ENCODE data around the gene PHF8.

Gene PHF8

DNA sequence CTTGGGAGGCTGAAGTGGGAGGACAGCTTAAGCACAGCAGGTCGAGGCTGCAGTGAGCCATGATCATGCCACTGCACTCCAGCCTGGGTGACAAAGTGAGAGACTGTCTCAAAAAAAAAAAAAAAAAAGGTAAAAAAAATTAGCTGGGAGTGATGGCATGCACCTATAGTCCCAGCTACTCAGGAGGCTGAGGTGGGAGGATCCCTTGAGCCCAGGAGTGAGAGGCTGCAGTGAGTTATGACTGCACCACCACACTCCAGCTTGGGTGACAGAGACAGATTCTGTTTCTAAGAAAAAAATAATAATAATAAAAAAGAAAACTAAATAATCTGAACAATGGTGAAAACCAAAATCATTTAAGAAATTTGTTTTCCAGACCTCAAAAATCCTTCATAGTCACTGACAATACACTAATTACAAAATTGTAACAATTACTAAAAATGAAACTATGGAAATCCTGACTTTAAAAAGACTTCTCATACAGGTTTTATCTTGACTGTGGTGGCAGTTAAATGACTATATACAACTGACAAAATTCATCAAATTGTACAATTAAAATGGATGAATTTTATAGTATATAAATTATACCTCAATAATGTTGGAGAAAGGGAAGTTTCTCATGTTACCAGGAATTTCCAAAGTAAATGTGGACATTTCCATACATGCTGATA, 31.3 kb downstream of the PHF8 start:
- DNase-seq (ENCODE audit: low read depth), result no peak

DNA sequence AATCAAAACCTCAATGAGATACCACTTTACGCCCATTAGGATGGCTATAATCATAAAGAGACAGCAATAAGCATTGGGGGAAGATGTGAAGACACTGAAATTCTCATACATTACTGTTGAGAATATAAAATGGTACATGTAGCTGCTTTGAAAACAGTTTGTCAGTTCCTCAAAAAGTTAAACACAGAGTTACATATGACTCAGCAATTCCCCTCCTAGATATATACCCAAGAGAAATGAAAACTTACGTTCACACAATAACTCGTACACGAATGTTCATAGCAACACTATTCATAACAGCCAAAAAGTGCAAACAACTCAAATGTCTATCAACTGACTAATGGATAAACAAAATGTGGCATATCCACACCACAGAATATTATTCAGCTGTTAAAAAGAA, 36.6 kb downstream of the PHF8 start:
- DNase-seq (ENCODE audit: low read depth), result no peak

DNA sequence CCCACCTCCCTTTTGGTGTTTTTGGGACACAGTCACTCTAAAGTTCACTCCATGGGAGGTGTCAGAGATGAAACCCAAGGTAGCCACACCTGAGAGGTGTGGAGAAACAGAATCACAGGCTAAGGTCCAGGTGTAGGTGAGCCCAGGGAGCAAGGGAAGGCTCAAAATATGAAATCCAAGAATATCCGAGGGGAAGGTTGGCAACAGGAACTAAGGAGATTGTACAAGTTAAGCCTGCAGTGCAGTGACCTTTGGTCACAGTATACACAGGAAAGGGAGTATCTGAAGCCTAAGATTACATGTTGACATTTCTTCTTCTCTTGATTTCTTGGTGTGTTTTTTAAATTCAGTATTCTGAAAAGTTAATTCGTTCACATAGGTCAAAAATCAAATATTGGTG, 46.5 kb downstream of the PHF8 start:
- no peak for DNase-seq (ENCODE audit: low read depth)

DNA sequence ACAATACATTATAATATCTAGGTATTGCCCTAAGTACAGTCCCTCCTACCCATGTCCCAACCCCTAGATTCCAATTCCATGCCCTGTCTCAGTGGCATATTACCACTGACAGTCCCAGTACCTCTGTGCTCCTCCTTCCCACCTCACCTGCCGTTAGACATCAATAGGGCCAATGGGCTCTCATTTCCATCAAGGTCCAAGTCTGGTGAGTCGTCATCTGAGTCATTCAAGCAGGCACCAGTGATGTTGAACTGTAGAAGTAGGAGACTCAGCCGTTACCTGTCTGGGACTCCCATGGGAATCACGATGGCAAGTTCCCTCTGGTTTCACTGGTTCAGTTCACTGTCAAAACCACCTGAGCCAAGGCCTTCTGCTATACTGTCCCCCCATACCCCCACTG, 51.7 kb downstream of the PHF8 start:
- no peak for DNase-seq (ENCODE audit: low read depth)

DNA sequence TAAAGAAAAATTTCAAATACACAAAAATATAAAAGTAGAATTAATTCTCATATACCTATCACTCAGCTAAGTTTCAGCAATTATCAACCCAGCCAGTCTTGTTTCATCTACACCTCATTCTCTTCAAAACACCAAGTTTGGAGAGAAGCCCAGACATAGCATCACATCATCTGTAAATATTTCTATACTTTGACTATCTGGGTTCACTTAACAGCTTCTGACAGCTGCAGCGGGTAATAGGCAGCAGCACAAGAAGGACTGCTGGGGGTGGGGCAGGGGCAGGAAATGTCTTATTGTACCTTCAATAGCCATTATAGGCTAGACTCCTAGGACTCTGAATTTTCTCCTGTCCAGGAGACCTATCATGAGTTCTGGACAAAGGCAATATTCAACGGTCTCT, 54.1 kb downstream of the PHF8 start:
- no peak for DNase-seq (ENCODE audit: low read depth)

DNA sequence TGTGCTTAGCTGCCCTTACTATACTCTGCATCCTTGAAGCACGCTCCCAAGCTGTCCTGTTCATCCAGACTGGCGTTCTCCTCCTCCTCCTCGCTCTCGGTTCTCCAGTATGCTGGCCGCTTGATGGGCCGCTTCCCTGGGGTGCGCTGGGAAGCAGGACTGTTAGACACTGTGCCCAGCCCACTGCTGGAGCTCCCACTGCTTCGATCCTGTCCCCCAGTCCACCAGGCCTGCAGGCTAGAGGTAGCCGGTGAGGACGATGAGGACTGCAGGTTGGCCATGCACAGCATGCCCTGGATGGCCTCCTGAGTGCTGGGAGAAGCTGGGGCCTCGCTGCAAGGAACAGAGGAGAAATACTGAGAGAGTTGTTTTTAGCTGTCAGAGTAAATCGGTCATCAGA, 59.4 kb downstream of the PHF8 start:
- no peak for DNase-seq (ENCODE audit: low read depth)

DNA sequence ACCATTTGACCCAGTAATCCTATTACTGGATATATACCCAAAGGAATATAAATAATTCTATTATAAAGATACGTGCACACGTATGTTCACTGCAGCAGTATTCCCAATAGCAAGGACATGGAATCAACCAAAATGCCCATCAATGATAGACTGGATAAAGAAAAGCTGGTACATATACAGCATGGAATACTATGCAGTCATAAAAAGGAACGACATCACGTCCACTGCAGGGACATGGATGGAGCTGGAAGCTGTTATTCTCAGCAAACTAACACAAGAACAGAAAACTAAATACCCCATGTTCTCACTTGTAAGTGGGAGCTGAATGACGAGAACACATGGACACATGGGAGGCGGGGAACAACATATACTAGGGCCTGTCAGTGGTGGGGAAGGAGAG, 69.7 kb downstream of the PHF8 start:
- no peak for DNase-seq (ENCODE audit: low read depth)

DNA sequence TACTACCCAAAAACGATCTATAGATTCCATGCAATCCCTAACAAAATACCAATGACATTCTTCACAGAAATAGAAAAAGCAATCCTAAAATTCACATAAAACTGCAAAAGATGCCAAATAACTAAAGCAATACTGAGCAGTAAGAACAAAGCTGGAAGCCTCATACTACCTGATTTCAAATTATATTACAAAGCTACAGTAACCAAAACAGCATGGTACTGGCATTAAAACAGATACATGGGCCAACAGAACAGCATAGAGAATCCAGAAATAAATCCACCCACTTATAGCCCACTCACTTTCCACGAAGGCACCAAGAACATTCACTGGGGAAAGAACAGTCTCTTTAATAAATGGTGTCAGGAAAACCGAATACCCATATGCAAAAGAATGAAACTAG, 74.7 kb downstream of the PHF8 start:
- DNase-seq (ENCODE audit: low read depth), result no peak

DNA sequence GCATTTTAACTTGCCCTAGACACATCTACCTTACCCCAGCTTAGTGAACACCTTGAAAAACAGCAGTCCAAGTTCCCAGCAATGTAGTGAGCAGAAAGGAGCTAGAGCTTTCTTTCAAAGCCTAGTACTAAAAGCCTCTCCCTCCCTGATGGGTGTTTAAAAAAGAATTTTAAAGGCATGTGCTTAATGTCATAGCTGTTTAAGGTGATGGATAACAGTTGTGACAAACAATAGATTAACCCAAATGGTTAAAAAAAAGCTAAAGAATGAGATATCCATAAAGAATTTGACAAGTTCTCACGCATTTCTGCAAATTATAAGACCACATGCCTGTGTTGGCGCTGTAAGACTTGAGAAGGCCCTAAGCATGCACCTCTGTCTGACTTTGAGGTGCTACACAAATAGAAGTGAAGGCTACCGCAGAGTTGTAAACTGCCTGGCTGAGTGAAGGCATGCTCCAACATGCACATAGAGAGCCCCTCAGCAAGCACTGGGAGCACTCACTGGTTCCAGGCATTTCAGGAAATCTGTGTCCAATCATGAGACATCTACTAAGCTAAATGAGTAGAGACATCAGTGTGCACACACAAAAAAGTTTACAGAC, 94.0 kb downstream of the PHF8 start:
- no peak for DNase-seq (ENCODE audit: low read depth)

DNA sequence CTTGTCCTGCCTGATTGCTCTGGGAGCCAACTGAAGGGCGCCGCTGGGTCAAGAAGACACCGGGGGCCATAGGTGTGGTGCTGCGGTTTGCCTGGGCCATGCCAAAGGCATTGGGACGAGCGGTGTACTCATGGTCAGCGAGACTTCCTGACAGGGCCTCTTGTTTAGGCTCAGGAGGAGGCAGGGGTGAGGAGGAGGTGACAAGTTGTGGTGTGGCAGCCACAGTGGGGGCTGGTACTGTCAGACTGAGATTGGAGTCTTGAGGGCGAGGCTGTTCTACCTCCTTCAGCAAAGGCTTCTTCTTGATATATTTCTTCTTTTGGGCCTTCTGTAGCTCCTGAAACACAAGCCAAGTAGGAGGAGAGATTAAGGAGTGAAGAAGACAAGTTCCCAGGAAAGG, 104.1 kb downstream of the PHF8 start:
- no peak for DNase-seq (ENCODE audit: low read depth)

DNA sequence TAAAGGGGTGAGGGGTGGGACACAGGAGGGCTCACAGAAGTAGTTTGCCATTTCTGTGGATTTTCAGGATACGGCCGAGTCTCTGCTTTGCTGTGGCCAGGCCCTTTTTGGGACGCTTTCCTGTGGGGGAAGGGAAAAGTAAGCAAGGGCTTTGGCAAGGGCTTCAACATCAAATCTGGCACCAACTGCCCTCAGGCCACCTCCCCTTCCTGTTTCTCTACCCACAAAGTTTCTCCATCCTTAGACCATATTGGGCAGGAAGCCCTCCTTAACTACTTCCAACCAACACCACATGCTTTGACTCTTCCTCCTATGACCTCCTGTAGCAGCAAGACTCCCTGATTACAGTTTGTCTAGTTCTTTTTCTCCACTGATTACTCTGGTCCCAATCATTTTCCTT, 105.1 kb downstream of the PHF8 start:
- no peak for DNase-seq (ENCODE audit: low read depth)

DNA sequence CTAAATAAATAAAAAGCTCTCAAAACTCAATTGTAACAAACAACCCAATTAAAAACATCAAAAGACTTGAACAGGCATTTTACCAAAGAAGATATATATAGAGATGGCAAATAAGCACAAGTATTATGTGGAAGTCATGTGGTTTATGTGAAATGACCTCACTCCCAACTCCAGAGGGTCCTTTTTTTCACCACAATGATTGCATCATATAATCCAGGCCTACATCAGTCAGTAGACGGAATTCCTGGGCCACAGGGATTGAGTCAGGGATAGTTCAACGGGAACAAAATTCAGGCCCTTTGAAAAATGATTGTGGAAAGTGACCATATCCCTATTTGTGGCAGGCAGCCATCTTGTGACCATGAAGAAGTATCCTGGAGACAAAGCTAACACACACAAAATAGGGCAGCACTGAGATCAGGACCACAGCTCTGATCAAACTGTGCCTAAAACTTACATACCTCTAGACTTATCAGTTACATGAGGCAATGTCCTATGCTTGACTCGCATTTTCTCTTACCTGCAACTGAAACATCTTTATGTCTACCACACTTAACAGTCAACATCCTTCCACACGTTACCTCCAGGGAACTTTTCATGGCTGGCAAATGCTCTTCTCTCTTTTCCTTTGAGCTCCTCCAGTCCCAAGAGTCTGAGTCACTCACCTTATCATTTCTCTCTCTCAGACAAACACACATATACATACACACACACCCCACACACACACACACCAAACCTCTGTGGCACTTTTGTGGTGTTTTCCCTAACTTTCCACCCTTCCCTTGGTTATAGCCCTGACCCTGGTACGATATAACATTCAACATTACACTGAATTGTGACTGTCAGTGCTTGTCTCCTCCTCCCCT, 113.5 kb downstream of the PHF8 start:
- no peak for DNase-seq (ENCODE audit: low read depth)

DNA sequence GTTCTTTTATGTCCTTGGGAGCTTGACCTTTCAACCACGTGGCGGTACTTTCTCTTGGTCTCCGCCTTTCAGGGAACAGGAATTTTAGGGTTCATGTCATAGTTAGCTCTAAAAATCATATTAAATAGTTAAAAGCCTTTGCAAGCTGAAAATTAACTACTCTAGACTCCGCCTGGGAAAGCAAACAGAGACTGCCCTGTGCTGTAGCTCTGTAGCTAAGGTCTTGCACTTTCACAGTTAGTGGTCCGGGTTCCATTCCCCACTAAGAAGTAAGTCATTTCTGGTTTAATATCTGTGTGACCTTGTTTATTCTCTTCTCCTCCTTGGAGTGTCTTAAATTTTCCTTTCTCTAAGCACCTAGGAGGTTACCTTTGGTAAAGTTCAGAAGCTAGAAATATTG, 118.2 kb downstream of the PHF8 start:
- no peak for DNase-seq (ENCODE audit: low read depth)

DNA sequence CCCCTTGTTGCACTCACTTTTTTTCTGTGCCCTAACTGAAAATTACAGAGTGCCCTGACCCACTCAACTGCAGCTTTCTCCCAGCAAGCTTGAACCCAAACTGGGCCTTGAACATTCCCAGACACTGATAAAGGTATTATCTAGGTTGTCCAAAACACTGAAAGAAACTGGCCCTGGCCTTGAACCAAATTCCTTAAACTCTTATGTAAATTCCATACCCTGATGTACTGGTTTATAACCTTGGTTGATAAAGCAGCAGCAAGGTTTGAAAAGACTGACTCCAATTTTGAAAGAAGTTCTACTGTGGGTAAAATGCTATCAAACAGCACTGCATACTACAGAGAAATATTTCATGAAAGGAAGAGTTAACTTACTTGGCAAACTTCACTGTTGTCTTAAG, 125.6 kb downstream of the PHF8 start:
- DNase-seq (ENCODE audit: low read depth), result no peak

DNA sequence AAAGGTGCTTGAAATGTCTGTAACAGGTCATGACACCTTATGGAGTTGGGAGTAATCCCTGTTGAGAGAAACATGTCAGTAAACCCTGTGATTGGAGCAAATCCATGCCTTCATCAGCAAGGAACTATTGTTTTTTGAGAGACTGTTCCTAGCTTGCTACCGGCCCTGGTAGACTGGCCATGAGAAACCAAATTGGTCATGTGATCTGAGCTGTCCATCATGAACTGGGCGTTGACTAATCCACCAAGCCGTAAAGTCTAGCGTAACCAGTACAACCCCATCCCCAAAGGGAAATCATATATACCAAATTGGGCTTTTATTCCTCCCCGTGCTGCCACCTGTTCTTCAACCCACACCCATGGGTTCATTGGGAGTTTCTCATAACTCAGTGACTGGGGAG, 143.7 kb downstream of the PHF8 start:
- no peak for DNase-seq (ENCODE audit: low read depth)

DNA sequence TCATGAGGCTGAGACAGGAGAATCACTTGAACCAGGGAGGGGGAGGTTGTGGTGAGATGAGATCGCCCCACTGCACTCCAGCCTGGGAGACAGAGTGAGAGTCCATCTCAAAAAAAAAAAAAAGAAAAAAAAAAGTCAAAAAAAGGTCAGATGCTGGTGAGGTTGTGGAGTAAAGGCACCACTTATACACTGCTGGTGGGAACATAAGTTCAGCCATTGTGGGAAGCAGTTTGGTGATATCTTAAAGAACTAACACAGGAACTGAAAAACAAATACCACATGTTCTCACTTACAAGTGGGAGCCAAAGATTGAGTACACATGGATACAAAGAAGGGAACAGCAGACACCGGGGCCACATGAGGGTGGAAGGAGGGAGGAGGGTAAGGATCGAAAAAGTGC, 149.0 kb downstream of the PHF8 start:
- no peak for DNase-seq (ENCODE audit: low read depth)

Data from stimulated activated CD8-positive, alpha-beta memory T cell treated with anti-CD3 and anti-CD28 coated beads, Interleukin-4, amount 100 ng/mL, for 24 hours (primary cell).